Lower lobe of right lung (tissue), 2 donors: ENCODE results near the gene SLC36A3. TPM values are rescaled to one million over a fixed set of nuclear protein-coding genes. Genes with fewer than 3 reads are reported as not detected.

ENCODE experiments used
- ATAC-seq, 2 donors: fragments of 200-7000 bp; cut with Tn5 transposase; one replicate each; pipeline ENCODE4 v1.9.1; 2020 to 2022; ENCODE audit warnings: mild to moderate bottlenecking in 2 of 2, moderate library complexity in 2 of 2
- DNase-seq: peaks from one replicate; pipeline ENCODE4 v3.0.0-alpha.2; 2020
- H3K27ac ChIP-seq: fragments of 200-600 bp; one replicate; pipeline ENCODE4 v1.8.0; 2022
- H3K27me3 ChIP-seq: fragments of 200-600 bp; one replicate; pipeline ENCODE4 v1.8.0; 2022; ENCODE audit warnings: low read depth
- H3K36me3 ChIP-seq: fragments of 200-600 bp; one replicate; pipeline ENCODE4 v1.8.0; 2022; ENCODE audit warnings: mild to moderate bottlenecking
- H3K4me1 ChIP-seq: fragments of 200-600 bp; one replicate; pipeline ENCODE4 v1.8.0; 2022
- H3K4me3 ChIP-seq: fragments of 200-600 bp; one replicate; pipeline ENCODE4 v1.8.0; 2022; ENCODE audit warnings: mild to moderate bottlenecking
- H3K9me3 ChIP-seq: fragments of 200-600 bp; one replicate; pipeline ENCODE4 v1.8.0; 2022
- CTCF ChIP-seq: fragments of 200-600 bp; IDR thresholded peaks from one replicate; pipeline ENCODE4 v1.8.0; 2022; ENCODE audit warnings: antibody characterized with exemption, mild to moderate bottlenecking
- intact Hi-C: fragments of 100-400 bp; cut with DNase I; formaldehyde crosslinking; loops from one replicate; pipeline ENCODE4 v1.11.0; 2022
- total RNA-seq: library from RNA; stranded (reverse); fragmentation: NEBNext Ultra II Directional; extraction: Animal tissue kit (Norgen Biotek cat#: 25700); gene quantifications from one replicate; pipeline ENCODE4 v1.2.1, GENCODE V29; 2021
- donor health status: DM: no; HTN: yes; CAD: no; lungs with severe emphysema.

Gene SLC36A3
- total RNA-seq, 1 donor from 2014 or later: not detected

GRCh38 chr5:151274666-151275065 is 28.9 kb downstream of the SLC36A3 start:
- Histone ChIP-seq H3K27ac (no peak overlapping the region), H3K9me3 (no peaks in the 10 kb centered on the region), H3K4me1 (no peaks in the 10 kb centered on the region), H3K36me3 (peaks cover 7% of the 10 kb centered on the region), H3K27me3 (no peaks in the 10 kb centered on the region), H3K4me3 (no peak overlapping the region)
- intact Hi-C loops: no loop called here
- TF ChIP-seq CTCF: no peak
- ATAC-seq (no peak), DNase-seq (no peak)

GRCh38 chr5:151271336-151271735 is 32.2 kb downstream of the SLC36A3 start:
- intact Hi-C loops: no loop called here
- ATAC-seq: no peak
- H3K36me3 ChIP-seq: peaks cover 40% of the 10 kb centered on the region
- no peaks in the 10 kb centered on the region for H3K4me1 ChIP-seq
- DNase-seq: no peak
- no peak for TF ChIP-seq CTCF
- no peaks in the 10 kb centered on the region for H3K9me3 ChIP-seq
- H3K27ac ChIP-seq: no peak overlapping the region
- no peaks in the 10 kb centered on the region for H3K27me3 ChIP-seq
- H3K4me3 ChIP-seq: no peak overlapping the region

GRCh38 chr5:151270599-151270998 is 33.0 kb downstream of the SLC36A3 start:
- H3K4me1 ChIP-seq: no peaks in the 10 kb centered on the region
- no peak for ATAC-seq
- no peak overlapping the region for H3K27ac ChIP-seq
- no peak for DNase-seq
- no peak overlapping the region for H3K4me3 ChIP-seq
- no peaks in the 10 kb centered on the region for H3K9me3 ChIP-seq
- no peaks in the 10 kb centered on the region for H3K27me3 ChIP-seq
- peaks cover 47% of the 10 kb centered on the region for H3K36me3 ChIP-seq
- intact Hi-C loops: no loop called here
- no peak for TF ChIP-seq CTCF

- Histone ChIP-seq H3K4me3 (no peak overlapping the region), H3K27me3 (no peaks in the 10 kb centered on the region), H3K9me3 (no peaks in the 10 kb centered on the region), H3K4me1 (peaks cover 8% of the 10 kb centered on the region), H3K27ac (no peak overlapping the region), H3K36me3 (peaks cover 58% of the 10 kb centered on the region)
- TF ChIP-seq CTCF: no peak
- DNase-seq (no peak), ATAC-seq (no peak)
- intact Hi-C loops: no loop called here
Measured at GRCh38 chr5:151267491-151268260, 35.9 kb downstream of the SLC36A3 start.

GRCh38 chr5:151264113-151264512 is 39.5 kb downstream of the SLC36A3 start:
- H3K27me3 ChIP-seq: no peaks in the 10 kb centered on the region
- intact Hi-C loops: no loop called here
- peak; percentile 54 to 57 for ATAC-seq
- no peak overlapping the region for H3K4me3 ChIP-seq
- H3K36me3 ChIP-seq: peaks cover 76% of the 10 kb centered on the region
- H3K4me1 ChIP-seq: peaks cover 8% of the 10 kb centered on the region
- DNase-seq: no peak
- no peak overlapping the region for H3K27ac ChIP-seq
- no peak for TF ChIP-seq CTCF
- no peaks in the 10 kb centered on the region for H3K9me3 ChIP-seq
